Embryonic facial prominence (tissue), 1 donor: ENCODE results near the gene ELN.

ENCODE experiments used
- DNase-seq: peaks from one replicate; pipeline ENCODE4 v3.0.0-alpha.2; 2016; ENCODE audit errors: extremely low spot score

ELN gene

DNA sequence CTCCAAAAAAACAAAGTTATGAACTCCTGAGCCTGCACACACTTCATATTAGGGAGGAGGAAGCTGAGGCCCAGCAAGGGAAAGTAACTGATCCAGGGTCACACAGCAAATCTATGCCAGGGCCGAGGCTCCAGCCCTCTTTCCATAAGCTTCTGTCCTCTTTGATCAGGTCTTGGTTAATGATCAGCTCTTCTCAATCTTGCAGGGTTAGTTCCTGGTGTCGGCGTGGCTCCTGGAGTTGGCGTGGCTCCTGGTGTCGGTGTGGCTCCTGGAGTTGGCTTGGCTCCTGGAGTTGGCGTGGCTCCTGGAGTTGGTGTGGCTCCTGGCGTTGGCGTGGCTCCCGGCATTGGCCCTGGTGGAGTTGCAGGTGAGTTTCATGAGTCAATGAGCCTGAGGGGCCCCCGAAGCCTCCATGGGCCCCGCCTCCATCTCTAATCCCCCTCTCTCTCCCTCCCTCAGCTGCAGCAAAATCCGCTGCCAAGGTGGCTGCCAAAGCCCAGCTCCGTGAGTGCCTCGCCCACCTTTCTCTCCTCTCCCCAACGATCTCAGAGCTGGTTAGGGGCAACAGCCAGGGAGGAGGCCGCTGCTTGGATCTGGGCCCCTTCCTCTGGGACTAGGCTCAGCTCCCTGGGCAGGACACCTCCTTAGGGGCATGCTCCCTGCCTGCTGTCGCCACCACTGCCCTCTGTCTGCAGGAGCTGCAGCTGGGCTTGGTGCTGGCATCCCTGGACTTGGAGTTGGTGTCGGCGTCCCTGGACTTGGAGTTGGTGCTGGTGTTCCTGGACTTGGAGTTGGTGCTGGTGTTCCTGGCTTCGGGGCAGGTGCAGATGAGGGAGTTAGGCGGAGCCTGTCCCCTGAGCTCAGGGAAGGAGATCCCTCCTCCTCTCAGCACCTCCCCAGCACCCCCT is 32.0 kb downstream of the ELN start:
- no peak for DNase-seq

DNA sequence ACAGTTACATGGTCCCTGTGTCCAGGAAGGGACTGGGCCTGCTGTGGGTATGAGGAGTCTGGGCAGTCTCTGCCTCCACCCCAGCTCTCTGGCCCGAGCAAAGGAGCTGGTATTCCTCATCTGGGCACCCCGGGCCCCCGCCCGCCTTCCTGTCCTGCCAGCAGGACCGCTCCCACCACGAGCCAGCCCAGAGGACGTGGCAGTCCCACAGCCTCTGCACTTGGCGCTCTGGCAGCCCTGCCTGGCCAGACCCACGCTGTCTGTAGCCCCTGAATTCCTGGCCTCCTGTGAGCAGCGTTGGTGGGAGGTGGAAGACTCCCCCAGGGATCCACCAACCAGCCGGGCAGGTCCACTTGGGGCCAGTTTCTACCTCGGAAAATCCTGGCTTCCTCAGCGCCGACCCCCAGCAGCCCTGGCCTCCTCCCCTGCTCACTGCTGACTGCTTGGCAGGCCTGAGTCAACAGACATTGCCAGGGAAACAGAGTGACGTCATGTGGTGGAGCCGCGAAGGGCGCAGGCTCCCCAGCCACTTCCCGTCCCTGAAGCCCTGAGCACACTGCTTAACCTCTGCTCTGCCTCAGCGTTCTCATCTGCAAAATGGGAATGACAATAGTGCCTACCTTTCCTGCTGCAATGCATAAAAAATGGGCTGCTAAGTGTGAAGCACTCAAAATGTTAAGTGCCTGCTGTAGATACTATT is 34.0 kb downstream of the ELN start:
- no peak for DNase-seq

DNA sequence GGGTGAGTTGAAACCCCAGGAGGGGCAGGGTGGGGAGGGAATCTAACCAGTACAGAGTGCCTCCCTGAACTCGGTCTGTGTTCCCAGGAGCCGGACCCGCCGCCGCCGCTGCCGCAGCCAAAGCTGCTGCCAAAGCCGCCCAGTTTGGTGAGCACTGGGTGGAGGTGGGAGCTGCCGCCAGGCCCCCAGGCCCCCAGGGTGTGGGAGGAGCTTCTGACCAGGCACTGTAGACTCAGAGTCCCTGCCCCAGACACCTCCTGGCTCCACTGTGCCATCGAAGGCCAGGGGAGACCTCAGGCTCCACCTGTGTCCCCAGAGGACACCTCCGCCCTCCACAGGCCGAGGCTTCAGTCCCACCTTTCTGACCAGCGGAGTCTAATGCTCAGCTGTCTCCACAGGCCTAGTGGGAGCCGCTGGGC is 35.3 kb downstream of the ELN start:
- no peak for DNase-seq

DNA sequence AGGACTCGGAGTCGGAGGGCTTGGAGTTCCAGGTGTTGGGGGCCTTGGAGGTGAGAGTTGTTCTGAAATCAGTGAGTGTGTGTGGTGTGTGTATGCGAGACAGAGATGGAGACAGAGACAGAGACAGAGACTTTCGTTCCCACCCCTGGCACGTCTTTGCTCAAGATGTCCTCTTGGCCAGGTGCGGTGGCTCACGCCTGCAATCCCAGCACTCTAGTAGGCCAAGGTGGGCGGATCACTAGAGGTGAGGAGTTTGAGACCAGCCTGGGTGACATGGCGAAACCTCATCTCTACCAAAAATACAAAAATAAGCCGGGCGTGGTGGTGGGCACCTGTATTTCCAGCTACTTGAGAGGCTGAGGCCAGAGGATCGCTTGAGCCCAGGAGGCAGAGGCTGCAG is 35.7 kb downstream of the ELN start:
- DNase-seq: no peak

DNA sequence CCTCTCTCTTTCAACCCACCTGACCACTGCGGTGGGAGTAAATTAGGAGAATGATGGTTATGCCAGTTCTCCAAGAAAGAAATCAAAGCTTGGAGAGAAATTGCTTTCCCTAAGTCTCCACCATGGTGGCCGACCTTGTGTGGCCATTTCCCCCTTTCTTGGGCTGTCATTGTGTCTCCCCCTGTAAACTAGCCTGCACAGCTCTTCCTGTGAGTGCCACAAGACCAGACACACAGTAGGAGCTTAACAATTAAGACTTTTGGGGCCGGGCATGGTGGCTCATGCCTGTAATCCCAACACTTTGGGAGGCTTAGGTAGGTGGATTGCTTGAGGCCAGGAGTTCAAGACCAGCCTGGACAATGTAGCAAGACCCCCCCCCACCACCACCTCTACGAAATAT is 36.7 kb downstream of the ELN start:
- DNase-seq: no peak

DNA sequence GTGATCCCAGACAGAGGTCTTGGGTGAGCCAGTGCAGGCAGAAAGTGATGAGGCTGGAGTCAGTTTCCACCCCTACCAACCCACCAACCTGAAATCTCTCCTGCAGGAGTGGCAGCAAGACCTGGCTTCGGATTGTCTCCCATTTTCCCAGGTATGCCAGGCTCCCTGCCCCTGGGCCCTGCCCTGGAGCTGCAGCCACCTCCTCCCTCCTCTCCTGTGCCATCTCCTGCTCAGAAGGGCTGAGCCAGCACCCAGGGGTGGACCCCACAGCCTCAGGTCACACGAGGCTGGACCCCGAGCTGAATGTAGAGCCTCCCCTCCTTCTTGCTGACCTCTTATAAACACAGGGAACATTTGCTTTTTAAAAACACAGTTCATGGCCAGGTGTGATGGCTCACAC is 38.7 kb downstream of the ELN start:
- no peak for DNase-seq

DNA sequence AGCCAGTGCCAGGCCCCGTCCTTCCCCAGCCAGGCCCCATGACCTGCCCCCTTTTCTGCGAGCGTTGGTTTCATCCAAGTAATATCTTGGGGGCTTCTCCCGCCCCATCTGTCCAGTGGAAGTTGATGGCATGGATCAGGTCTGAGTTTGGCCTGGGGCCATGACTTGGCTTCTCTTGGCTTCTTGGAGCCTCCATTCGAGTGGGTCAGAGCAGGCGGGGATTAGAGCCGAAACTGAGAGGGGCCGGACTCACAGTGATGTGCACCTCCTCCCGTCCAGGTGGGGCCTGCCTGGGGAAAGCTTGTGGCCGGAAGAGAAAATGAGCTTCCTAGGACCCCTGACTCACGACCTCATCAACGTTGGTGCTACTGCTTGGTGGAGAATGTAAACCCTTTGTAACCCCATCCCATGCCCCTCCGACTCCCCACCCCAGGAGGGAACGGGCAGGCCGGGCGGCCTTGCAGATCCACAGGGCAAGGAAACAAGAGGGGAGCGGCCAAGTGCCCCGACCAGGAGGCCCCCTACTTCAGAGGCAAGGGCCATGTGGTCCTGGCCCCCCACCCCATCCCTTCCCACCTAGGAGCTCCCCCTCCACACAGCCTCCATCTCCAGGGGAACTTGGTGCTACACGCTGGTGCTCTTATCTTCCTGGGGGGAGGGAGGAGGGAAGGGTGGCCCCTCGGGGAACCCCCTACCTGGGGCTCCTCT is 40.6 kb downstream of the ELN start:
- DNase-seq: no peak

DNA sequence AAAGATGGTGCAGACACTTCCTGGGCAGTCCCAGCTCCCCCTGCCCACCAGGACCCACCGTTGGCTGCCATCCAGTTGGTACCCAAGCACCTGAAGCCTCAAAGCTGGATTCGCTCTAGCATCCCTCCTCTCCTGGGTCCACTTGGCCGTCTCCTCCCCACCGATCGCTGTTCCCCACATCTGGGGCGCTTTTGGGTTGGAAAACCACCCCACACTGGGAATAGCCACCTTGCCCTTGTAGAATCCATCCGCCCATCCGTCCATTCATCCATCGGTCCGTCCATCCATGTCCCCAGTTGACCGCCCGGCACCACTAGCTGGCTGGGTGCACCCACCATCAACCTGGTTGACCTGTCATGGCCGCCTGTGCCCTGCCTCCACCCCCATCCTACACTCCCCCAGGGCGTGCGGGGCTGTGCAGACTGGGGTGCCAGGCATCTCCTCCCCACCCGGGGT is 41.1 kb downstream of the ELN start:
- no peak for DNase-seq

DNA sequence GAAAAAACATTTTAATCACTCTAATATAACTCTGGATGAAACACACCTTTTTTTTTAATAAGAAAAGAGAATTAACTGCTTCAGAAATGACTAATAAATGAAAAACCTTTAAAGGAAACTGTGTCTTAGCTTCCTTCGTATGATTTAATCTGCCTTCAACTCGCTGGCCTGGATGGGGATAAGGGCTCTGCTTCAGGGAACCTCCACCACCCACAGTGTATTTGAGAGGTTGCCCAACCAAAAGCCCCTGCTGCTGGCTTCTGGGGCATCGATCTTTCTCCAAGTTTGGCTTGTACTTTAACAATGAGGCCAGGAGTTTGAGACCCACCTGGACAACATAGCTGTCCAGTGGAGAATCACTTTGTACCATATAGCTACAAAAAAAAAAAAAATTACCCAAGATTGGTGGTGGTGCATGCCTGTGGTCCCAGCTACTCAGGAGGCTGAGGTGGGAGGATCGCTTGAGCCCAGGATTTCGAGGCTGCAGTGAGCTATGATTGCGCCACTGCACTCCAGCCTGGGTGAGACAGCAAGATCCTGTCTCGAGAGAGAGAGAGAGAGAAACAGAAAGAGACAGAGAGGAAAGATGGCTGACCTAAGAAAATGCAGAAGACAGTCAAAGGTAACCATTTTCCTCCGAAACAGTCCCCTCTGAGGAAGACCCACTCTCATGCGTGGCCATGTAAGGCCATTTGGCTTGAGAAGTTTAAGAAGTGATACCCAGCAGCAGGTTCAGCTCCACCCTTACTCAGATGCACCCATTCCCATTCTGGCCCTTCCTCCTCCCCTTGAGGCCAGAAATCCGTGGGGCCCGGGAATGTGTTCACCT is 42.0 kb downstream of the ELN start:
- DNase-seq: no peak

DNA sequence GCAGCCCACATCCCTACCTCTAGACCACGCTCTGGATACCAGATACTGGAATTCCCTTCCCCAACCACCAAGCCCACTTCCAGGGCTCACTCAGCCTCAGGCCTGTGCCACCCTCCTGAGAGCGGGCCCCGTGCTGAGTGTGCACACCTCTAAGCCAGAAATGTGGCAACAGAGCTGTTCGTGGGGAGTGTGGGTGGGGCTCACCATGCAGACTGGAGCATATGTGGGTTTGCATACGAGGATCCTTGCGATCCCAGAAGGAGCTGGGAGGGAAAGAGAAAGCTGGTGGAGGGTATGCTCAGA is 42.6 kb downstream of the ELN start:
- DNase-seq: no peak

DNA sequence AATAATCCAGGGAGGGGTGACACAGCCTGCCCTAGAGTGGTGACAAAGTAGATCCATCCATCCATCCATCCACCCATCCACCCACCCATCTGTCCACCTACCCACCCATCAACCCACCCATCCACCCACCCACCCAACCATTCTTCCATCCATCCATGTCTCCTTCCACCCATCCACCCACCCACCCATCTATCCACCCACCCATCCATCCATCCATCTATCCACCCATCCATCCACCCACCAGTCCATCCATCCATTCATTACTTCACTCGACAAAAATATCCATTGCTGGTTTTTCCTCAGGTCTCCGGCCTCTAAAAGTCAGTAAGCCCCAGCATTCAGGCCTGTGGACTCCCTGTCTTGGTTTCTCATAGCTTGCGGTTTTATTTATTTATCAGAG is 43.1 kb downstream of the ELN start:
- no peak for DNase-seq

DNA sequence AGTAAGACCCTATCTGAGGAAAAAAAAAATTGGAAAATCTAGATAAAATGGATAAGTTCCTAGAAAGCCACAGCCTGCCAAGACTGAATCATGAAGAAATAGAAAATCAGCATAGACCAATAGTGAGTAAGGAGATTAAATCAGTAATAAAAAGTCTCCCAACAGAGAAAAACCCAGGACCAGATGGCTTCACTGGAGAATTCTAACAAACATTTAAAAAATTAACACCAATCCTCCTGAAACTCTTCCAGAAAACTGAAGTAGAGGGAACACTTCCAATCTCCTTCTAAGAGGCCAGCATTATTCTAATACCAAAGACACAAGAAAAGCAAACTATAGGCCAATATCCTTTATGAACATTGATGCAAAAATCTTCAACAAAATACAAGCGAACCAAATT is 46.8 kb downstream of the ELN start:
- no peak for DNase-seq

DNA sequence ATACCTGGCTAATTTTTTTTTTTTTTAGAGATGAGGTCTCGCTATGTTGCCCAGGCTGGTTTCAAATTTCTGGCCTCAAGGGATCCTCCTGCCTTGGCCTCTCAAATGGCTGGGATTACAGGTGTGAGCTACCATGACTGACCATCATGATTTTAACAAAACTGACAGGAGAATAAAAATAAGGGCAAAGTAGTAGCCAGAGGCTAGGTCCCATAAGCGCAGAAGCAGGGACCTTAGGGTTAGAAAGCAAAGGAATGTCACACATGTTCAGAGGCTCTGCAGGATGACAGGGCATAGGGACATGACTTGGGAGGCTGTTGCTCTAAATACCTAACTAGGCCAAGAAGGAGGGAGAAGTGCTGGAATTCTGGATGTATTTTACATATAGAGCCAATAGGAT is 50.5 kb downstream of the ELN start:
- no peak for DNase-seq

DNA sequence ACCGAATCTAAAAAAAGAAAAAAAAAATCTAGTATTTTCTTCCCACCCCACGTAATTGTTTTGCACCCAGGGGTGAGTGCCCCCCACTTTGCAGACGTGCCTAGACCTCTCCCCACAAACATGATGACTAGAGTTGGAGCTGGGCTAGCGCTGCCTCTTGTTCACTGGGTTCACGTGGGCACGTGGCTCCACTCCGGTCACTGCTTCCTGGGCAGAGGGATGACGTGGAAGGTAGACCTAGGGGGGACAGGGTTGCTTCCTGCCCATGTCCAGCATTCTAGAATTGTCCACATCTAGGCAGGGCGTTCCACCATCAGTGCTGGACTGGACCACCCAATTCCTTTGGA is 54.8 kb downstream of the ELN start:
- DNase-seq: no peak

DNA sequence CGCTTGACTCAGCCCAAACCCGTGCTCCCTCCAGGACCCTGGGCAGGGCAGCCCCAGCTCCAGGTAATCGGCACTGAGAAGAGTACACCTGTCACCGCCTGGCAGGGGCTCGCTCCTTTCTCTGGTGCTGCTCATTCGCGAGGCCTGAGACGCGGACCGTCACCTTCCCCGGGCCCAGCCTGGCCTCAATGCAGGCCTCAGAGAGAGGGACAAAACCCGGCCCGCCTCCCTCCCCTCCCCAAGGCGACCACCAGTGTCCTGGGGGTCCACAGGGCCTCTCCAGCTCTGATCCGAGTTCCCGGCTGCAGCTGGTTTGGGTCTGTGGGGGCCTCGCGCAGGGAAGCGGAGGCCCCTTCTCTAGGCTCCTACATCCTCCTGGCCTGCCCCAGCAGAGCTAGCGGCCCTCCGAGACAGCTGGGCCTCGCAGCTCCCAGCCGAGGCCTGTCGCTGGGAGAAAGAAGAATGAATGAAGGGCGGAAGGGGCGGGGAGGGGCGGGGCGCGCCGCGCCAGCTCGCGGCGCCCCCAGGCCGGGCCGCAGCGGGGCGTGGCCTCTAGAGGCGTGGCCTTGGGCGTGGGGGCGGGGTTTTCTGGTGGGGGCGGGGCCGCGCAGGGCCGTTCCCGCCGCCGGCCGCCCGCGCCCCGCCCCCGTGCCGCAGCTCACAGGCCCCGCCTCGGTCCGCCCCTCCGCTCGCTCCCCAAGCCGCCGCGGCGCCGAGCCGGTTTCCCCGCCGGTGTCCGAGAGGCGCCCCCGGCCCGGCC is 55.3 kb downstream of the ELN start, which contains the start of gene LIMK1:
Gene LIMK1, plus strand, starts transcription at position 688 of the 760 bp plus-strand sequence. CDS start 187 bp downstream, outside the sequence.
- DNase-seq: peak; percentile 70

DNA sequence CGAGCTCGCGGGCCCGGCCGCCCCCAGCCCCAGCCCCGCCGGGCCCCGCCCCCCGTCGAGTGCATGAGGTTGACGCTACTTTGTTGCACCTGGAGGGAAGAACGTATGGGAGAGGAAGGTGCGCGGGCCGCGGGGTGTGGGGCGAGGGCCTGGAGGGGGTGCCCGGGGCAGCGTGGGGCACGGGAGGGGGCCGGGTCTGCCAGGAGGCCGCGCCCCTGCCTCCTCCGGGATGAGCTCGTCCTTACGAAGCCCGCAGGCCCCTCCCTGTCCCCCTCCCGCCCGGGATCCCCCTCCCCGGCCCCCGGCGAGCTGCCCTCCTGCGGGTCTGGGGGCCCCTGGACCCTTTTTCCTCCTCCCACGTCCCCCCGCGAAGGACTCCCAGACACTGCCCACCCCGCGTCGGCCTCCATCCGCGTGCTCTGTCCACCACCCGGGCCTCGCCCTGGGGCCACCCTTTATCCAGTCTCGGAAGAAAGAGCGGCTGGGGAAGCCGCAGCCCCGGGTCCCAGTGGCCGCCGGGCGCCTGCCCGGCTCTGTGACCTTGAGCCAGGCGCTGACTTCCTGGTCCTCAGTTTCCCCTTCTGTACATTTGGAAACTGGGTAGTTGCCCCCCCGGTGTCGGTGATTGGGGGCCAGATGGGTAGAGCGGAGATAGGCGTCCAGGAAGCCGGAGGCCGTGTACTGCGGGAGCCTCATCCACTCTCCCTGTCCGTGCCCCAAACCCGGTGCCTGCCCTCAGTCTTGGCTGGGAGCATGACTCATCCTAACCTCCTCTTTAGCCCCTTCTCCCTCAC is 56.2 kb downstream of the ELN start:
- DNase-seq: no peak

DNA sequence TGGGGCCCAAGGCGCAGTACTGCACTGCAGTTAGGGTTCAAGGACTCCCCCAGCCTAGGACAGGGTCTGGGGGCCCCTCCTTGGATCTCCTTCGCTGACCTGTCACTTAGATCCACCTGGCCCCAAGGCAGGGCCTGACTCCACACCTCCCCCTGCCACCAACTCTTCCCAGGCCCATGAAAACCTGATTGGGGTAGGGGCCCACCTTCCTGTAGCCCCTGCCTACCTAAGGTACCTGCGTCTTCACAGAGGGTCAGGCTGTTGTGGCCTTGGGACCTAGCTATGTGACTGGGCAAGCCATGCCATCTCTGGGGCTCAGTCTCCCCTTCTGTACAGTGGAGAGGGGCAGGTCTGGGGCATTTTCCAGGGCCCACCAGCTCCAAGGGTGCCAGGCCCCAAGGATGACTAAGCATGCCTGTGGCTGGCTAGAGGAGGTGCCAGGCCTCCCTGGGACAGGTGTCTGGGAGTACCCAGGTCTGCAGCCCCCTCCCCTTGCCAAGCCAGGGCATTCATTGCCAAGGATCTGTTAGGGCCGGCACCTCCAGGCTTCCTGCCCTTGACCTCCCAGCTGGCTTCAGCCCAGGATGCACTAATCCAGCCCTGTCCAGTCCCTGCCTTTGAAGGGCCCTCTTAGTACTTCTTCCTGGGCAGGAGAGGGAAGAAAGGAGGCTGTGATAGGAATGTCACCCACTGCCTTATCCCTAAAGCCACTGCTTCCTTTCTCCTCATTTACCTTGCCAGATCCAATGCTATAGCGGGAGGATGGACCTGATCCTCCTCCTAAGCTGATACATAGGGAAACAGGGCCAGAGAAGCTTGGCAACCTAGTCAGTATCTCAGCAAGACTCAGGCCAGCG is 57.0 kb downstream of the ELN start:
- no peak for DNase-seq

DNA sequence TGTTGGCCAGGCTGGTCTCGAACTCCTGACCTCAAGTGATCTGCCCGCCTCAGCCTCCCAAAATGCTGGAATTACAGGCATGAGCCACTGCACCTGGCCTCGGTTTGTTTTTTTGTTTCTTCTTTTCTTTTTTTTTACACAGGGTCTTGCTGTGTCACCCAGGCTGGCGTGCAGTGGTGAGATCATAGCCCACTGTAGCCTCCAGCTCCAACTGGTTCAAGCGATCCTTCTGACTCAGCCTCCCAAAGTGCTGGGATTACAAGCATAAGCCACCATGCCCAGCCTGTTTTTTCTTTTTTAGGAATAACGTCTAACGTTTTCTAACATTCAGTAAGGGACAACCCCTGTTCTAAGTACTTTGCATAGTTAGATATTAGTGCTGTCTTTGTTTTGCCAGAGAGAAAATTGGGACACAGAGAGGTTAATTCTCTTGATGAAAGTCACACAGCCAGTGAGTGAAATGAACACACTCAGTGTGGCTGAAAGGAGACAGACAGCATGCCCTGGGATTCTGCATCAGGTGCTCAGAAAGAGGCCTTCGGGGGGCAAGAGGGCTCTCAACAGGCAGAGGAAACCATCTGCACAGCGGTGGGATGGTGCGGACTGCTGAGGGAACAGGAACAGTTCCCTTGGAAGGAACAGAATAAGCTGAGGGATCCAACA is 59.9 kb downstream of the ELN start:
- no peak for DNase-seq
